RWPE1 (cell line): Measurements from ENCODE around the gene FUT2.
"Not testable (repeated sequence)": the region's sequence is repeated elsewhere in the genome, so short reads cannot be mapped to it uniquely, and the experiment has no call there.

Experiments used
- CTCF ChIA-PET: fragments of 350-600 bp; sonication (Branson Sonifier 250); formaldehyde crosslinking; extraction: SDS; loops from one replicate; lab custom pipeline; 2021; lab: Yijun Ruan, JAX
- POLR2A ChIA-PET: fragments of 400-600 bp; formaldehyde crosslinking; extraction: SDS; loops from one replicate; lab custom pipeline; 2020; ENCODE audit warnings: antibody characterized with exemption; ENCODE audit not compliant: low non-redundant PET; lab: Yijun Ruan, JAX
- DNase-seq: peaks from one replicate; pipeline ENCODE4 v3.0.0; 2012; ENCODE audit warnings: low spot score
- H3K27ac ChIP-seq: fragments of 450-650 bp; 2 replicates; pipeline ENCODE4 v1.5.1; 2017
- CTCF ChIP-seq: fragments of 450-650 bp; conservative IDR thresholded peaks from 2 replicates; pipeline ENCODE4 v1.5.1; 2017; ENCODE audit warnings: low read depth, mild to moderate bottlenecking

The FUT2 gene

DNA sequence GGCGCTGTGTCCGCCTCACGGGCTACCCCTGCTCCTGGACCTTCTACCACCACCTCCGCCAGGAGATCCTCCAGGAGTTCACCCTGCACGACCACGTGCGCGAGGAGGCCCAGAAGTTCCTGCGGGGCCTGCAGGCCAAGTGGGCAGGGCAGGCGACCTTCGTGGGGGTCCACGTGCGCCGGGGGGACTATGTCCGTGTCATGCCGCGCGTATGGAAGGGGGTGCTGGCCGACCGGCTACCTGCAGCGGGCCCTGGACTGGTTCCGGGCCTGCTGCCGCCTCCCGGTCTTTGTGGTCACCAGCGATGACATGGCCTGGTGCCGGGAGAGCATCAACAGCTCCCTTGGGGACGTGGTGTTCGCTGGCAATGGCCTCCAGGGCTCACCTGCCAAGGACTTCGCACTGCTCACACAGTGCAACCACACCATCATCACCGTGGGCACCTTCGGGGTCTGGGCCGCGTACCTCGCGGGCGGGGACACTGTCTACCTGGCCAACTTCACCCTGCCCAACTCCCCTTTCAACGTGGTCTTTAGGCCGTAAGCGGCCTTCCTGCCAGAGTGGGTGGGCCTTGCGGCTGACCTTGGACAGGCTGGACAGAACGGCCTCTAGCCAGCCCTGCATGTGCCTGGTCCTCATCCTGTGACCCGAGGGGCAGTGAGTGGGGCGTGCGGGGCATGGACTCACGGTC lies 15.2 kb upstream of the FUT2 start:
- TF ChIP-seq CTCF = no peak
- ChIA-PET CTCF (no interaction called here), POLR2A (no interaction called here)

DNA sequence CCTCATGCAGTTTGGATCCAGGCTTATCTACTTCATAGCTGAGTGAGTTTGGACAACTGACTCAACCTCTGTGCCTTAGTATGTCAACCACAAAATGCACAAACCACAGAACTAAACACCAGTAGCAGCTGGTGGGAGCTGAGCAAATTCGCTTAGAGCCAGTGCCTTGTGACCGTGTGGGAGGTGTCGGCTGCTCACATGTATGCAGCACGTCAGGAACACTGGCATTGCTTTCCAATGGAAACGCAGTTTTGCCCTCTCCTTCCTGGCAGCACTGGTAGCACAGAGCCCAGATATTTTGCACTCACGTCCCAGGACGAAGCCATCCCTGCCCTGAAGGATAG lies 14.7 kb upstream of the FUT2 start:
- POLR2A ChIA-PET = no interaction called here
- CTCF ChIA-PET = no interaction called here
- DNase-seq = no peak
- H3K27ac ChIP-seq = no peak overlapping the region
- TF ChIP-seq CTCF = no peak

More for the DNA sequence above, 15.2 kb upstream of the FUT2 start:
- no peak for DNase-seq
- H3K27ac ChIP-seq = no peak overlapping the region

DNA sequence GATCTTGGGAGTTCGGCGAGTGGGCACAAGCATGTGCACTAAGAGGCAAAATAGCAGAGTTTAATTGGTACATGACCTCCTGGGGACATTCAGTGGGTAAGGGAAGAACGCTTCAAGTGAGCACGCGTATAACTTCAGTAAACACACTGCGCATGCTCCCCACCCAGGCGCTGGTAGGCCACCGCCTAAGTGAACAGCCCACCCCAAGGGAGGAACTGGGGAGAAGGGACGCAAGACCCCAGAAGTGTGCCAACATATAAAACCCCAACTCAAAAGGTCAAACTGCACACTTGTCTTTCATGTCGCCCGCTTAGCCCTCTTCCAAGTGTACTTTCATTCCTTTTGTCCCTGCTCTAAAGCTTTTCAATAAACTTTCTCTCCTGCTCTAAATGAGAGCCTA lies 12.4 kb upstream of the FUT2 start:
- TF ChIP-seq CTCF = no peak
- DNase-seq = no peak
- POLR2A ChIA-PET = interaction anchor here (0.5 kb wide), 1 partner anchor 48 kb away, joined by 5 read pairs; no protein-coding TSS in a partner anchor
- no peak overlapping the region for H3K27ac ChIP-seq
- CTCF ChIA-PET = interaction anchor here (0.6 kb wide), 1 partner anchor 887 kb away, joined by 6 read pairs; no protein-coding TSS in a partner anchor

DNA sequence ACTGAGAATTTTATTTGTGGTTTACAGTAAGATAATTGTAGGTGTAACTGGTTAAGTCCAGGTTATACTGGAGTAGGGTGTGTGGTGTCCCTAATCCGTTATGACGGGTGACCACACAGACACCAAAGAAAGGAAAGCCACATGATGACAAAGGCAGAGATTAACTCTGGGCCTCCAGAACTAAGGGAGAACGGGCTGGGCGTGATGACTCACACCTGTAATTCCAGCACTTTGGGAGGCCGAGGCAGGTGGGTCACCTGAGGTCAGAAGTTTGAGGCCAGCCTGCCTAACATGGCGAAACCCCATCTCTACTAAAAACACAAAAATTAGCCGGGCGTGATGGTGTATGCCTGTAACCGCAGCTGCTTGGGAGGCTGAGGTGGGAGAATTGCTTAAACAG lies 10.2 kb upstream of the FUT2 start:
- ChIA-PET CTCF (interaction anchor here (0.7 kb wide), 1 partner anchor 1868 kb away, joined by 3 read pairs; no protein-coding TSS in a partner anchor), POLR2A (no interaction called here)
- H3K27ac ChIP-seq = no peak overlapping the region
- DNase-seq = no peak
- no peak for TF ChIP-seq CTCF

- H3K27ac ChIP-seq = no peak overlapping the region
- ChIA-PET POLR2A (no interaction called here), CTCF (no interaction called here)
- TF ChIP-seq CTCF = no peak
- no peak for DNase-seq
Observed at GRCh38 chr19:48686088-48686487, 9.7 kb upstream of the FUT2 start.

DNA sequence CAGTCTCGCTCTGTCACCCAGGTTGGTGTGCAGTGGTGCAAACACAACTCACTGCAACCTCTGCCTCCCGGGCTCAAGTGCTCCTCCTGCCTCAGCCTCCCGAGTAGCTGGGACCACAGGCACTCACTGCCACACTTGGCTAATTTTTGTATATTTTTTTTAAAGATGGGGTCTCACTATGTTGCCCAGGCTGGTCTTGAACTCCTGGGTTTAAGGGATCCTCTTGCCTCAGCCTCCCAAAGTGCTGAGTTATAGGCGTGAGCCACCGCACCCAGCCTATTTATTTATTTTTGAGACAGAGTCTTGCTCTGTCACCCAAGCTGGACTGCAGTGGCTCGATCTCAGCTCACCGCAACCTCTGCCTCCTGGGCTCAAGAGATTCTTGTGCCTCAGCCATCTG lies 9.1 kb upstream of the FUT2 start:
- H3K27ac ChIP-seq, DNase-seq, POLR2A ChIA-PET, CTCF ChIA-PET: not testable (repeated sequence)

- H3K27ac ChIP-seq = no peak overlapping the region
- no peak for DNase-seq
- ChIA-PET POLR2A (no interaction called here), CTCF (interaction anchor here (0.6 kb wide), 1 partner anchor 100 kb away, joined by 3 read pairs; no protein-coding TSS in a partner anchor)
- no peak for TF ChIP-seq CTCF
Observed at GRCh38 chr19:48687776-48688175, 8.0 kb upstream of the FUT2 start.
